HG02588 (cell line): Measurements from ENCODE around the gene AGO1.
A peak's percentile ranks its signal among the peaks of the same experiment; 100 is the strongest.

Experiments used
- ATAC-seq: cut with Tn5 transposase; IDR thresholded peaks from one replicate; pipeline ENCODE4 v1.9.1; 2021; ENCODE audit warnings: mild to moderate bottlenecking, moderate library complexity; ENCODE audit not compliant: unreplicated experiment

Gene AGO1

DNA sequence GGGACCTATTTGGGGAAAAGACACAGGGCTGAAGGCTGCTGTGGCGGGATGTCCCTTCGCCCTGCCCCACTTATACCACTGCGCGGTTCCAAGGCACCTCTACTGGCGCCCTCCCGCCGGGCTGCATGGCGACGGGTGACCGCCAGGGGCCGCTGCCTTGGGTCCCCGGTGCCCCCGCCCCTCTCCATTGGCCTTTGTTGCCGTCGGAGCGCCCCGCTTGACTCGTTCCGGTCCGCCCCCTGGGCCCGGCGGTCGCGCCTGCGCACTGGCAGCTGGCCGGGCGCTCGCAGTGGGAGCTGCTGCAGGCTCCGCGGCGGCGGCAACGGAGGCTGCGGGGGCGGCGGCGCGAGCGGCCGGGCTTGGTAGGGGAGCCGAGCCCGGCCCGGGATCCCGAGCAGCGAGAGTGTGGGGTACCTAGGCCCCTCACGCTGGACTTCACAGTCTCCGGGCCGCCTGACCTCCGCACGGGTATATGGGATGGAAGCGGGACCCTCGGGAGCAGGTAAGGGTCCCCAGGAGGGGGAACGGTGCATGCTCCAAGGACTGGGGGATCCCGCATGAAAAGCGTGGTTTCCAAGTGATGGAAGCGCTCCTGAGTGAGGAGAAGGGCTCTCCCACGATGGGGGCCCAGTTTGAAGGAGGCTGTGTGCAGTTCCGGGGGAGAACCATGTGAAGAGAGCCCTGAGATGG, at the start of gene AGO1:
Gene AGO1 (plus strand): TSS at position 265 of the 690 bp plus-strand sequence. CDS start 213 bp downstream, at position 478.
- peak; percentile 87 for ATAC-seq

GRCh38 chr1:35833395-35833794, 49.6 kb upstream of the AGO1 start:
- ATAC-seq: no peak

DNA sequence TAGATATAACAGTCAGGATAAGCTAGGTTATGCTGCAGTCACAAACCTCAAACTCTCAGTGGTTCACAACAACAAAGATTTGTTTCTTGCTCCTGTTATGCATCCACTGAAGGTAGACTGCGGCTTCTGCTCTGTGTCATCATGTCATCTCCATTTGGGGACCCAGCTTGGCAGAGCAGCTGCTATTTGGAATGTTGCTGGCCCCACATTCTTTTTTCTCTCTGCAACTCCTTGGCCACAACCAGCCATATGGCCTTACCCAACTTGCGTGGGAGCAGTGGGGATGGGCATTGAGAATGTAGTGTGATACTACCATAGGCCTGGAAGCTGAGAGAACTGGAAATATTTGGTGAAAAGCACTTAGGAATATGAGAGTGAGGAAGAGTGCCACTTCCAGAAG, 48.8 kb upstream of the AGO1 start:
- no peak for ATAC-seq

DNA sequence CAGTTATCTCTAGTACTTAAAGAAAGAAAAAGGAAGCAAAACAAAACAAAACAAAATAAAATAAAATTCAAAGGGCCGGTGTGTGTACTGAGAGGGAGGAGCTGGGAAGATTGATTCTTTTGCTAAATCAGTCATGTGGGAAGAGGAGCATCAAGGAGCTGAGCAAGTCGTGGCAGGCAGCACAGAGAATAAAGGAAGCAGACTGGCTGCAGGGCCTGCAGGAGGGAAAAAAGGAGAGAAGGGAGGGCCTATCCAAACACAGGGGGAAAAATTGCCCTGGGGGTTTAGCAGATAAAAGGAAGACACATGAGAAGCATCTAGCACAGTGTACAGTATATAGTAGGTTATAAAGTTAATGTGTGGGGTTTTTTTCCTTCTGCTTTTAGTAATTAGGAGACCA, 47.6 kb upstream of the AGO1 start:
- no peak for ATAC-seq

DNA sequence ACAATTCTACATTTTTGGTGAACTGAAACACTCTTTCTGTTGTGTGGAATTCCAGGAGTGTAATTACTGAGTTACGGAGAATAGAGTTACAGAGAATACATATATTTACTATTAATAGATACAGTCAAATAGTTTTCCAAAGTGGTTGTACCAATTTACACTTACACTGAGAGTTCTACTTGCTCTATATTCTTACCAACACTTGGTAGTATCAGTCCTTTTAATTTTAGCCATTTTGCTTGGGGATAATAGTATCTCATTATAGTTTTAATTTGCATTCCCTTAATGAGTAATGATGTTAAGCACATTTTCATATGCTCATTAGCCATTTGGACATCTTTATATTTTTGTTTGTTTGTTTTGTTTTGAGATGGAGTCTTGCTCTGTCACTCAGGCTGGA, 46.3 kb upstream of the AGO1 start:
- no peak for ATAC-seq

GRCh38 chr1:35838693-35839245, 44.2 kb upstream of the AGO1 start:
- no peak for ATAC-seq

- no peak for ATAC-seq
Observed at GRCh38 chr1:35844826-35845225, 38.2 kb upstream of the AGO1 start.

DNA sequence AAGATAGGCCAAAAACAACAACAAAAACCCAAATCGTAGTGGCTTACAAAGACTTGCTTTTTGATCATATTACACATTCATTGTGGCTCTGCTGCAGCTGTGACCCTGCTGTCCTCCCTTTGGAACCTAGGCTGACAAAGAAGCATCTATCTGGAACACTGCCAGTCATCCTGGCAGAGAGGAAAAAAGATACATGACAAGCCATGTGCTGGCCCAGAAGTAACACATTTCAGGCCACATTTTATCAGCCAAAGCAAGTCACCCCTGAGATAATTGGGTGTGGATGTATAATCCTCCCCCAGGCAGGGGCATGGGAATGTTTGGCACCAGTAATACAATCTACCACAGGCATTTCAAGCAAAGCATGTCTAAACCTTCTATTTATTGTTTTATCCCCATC, 37.2 kb upstream of the AGO1 start:
- no peak for ATAC-seq

DNA sequence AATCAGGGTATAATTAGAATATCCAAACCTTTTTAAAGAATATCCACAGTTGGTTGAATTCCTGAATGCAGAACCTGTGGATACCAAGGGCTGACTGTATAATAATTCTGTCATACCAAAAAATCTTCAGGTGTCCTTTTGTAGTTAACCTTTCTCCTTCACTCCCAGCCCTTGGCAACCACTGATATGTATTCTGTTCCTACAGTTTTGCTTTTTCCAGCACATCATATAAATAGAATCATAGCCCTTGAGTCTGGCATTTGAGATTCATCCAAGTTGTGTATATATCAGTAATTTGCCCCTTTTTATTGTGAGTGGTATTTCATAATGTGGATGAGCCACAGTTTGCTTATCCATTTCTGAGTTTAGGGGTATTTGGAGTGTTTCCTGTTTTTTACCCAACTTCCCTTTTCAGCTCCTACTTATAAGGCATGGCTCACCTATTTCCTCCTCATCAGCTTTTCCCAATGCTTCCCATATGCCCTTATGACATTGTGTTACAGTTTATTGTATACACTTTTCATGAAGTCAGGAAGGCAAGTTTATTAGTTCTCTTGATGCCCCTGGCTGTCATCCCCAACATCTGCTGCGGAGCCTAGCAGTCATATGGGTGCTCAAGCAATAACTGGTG, 35.0 kb upstream of the AGO1 start:
- no peak for ATAC-seq

- ATAC-seq: no peak
Observed at GRCh38 chr1:35850051-35850450, 33.0 kb upstream of the AGO1 start.

GRCh38 chr1:35850716-35851115, 32.3 kb upstream of the AGO1 start:
- no peak for ATAC-seq

- ATAC-seq: no peak
Observed at GRCh38 chr1:35851132-35851869, 31.7 kb upstream of the AGO1 start.

- ATAC-seq: no peak
Observed at GRCh38 chr1:35852241-35852640, 30.8 kb upstream of the AGO1 start.

DNA sequence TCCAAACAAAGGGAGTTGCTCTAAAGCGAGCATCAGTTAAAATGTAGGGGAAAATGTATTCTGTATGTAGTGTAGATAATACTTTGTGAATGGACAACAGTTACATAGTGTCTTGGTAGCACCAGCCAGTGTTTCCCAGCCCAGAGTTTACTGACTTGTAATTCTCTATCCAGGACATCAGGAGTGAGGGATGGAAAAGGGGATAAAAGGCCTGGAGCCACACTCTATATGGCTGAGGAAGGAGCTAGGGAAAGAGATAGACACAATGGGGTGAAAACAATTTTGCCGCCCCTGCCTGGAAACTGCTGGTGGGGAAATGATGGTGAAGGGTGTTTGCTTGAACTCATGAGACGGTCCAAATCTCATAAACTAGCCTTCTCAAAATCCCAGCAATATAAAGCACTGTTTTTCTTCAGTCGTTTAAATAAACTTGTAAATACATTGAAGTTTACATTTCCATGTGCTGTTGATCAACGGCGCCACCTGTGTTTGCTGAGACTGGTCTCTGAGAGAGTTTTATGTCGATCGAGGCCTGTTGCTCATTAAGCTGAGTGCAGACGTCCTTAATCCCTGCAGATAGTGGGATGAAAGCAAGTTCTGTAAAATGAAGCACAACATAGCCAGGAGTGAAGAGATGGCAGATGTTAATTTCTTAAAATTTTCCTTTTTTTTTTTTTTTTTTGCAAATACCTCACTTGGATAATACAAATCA, 27.9 kb upstream of the AGO1 start:
- ATAC-seq: no peak

GRCh38 chr1:35856964-35857363, 26.0 kb upstream of the AGO1 start:
- ATAC-seq: no peak

- no peak for ATAC-seq
Observed at GRCh38 chr1:35857830-35858229, 25.2 kb upstream of the AGO1 start.

DNA sequence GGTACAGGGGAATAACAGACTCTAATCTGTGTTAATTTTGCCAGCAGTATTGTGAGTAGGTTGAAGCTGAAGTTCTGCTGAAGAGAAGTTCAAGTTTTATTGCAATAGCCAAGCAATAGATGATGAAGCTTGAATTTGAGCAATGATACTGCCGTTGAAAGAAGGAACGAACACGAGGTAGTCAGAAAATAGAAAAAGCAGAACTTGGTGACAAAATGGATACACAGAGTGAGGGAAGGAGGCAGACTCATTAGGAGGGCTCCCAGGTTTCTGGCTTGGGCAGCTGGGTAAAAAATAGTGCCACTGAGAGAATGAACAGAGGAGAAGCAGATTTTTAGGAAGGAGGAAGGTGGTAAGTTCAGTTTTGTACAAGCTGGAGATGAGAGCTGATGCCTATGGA, 22.3 kb upstream of the AGO1 start:
- ATAC-seq: no peak

- ATAC-seq: no peak
Observed at GRCh38 chr1:35863136-35863535, 19.9 kb upstream of the AGO1 start.

GRCh38 chr1:35863881-35864625, 19.0 kb upstream of the AGO1 start:
- no peak for ATAC-seq

GRCh38 chr1:35864813-35865212, 18.2 kb upstream of the AGO1 start:
- no peak for ATAC-seq
